ENCODE results near the gene IFT88. TPM values are rescaled to one million over a fixed set of nuclear protein-coding genes. Genes with fewer than 3 reads are reported as not detected.
"Not testable (repeated sequence)": the region's sequence is repeated elsewhere in the genome, so short reads cannot be mapped to it uniquely, and the experiment has no call there.

IFT88 gene
- polyA plus RNA-seq, 1 of the 3 experiments (the other 2 are of a cell fraction), result 6.2 TPM

- Histone ChIP-seq H3K9ac (no peak overlapping the region), H4K20me1 (ENCODE audit: insufficient read depth) (no peaks in the 10 kb centered on the region), H2AFZ (ENCODE audit: low read depth) (no peak overlapping the region), H3K36me3 (replicated peaks in 1 of 2; ENCODE audit: control insufficient read depth in 1 of 2, insufficient read depth in 2 of 2, low read length in 1 of 2) (no peaks in the 10 kb centered on the region), H3K4me1 (ENCODE audit: control insufficient read depth in 1 of 2, insufficient read depth in 2 of 2, low read depth in 1 of 2, low read length in 1 of 2) (no peaks in the 10 kb centered on the region), H3F3A (replicated peaks; ENCODE audit: insufficient read depth) (no peaks in the 10 kb centered on the region), H3K79me2 (ENCODE audit: insufficient read depth) (no peaks in the 10 kb centered on the region), H3K27ac (ENCODE audit: low read depth in 2 of 2, low read length in 1 of 2) (no peak overlapping the region), H3K27me3 (ENCODE audit: insufficient read depth) (no peaks in the 10 kb centered on the region), H3K9me3 (no peaks in the 10 kb centered on the region), H3K9me2 (no peaks in the 10 kb centered on the region), H3K4me2 (no peak overlapping the region), H3K4me3 (ENCODE audit: low read depth in 2 of 2, low read length in 1 of 2) (no peak overlapping the region)
- ChIA-PET CTCF (no interaction called here), POLR2A (no interaction called here)
- DNase-seq, result no peak
- TF ChIP-seq IRF3 (IDR thresholded peaks at IDR 0.05; ENCODE audit: low read depth, low read length) (no peak), GABPA (IDR thresholded peaks at IDR 0.05; ENCODE audit: low read depth) (no peak), GATA2 (CRISPR knock-in tag; IDR thresholded peaks at IDR 0.05) (no peak), SIN3A (IDR thresholded peaks at IDR 0.05; ENCODE audit: borderline replicate concordance, low read depth, low read length) (no peak), CTCF (IDR thresholded peaks at IDR 0.05) (no peak), ELF1 (IDR thresholded peaks at IDR 0.05) (no peak), POLR2AphosphoS5 (IDR thresholded peaks at IDR 0.05; ENCODE audit: low read depth, low read length) (no peak), NRF1 (IDR thresholded peaks at IDR 0.05; ENCODE audit: low read depth, low read length) (no peak), FOXM1 (IDR thresholded peaks at IDR 0.05; ENCODE audit: low read depth) (no peak)
- WGBS (ENCODE audit: low lambda C conversion rate), result 98% methylated on average over 10 of the region's 10 CpGs
Measured at GRCh38 chr13:20680416-20681080, 113.6 kb downstream of the IFT88 start.

- H3K4me3 ChIP-seq (ENCODE audit: low read depth in 2 of 2, low read length in 1 of 2), result not testable (repeated sequence)
Measured at GRCh38 chr13:20681481-20681880, 114.5 kb downstream of the IFT88 start.

DNA sequence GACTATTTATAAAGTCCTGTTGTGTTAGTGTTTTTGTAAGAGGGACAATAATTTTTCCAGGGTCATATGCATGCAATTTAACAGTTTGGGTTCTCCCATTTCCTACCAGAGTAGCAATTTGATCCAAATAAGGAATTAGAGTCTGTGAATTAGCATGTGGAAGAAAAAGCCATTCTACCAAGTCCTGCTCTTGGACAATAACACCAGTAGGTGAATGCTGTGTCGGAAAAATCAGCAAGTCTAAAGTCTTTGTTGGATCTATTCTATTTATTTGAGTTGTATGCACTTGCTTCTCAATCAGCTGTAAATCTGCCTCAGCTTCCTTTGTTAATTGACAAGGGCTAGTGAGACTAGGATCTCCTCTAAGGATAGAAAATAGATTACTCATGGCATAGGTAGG is 115.1 kb downstream of the IFT88 start:
- Histone ChIP-seq H2AFZ (ENCODE audit: low read depth) (no peak overlapping the region), H3K27ac (ENCODE audit: low read depth in 2 of 2, low read length in 1 of 2) (no peak overlapping the region), H3K9me2 (no peaks in the 10 kb centered on the region), H3K9me3 (no peaks in the 10 kb centered on the region), H3K79me2 (ENCODE audit: insufficient read depth) (no peaks in the 10 kb centered on the region), H3K4me2 (no peak overlapping the region), H3K27me3 (ENCODE audit: insufficient read depth) (no peaks in the 10 kb centered on the region), H3F3A (replicated peaks; ENCODE audit: insufficient read depth) (no peaks in the 10 kb centered on the region), H3K4me3 (ENCODE audit: low read depth in 2 of 2, low read length in 1 of 2) (no peak overlapping the region), H4K20me1 (ENCODE audit: insufficient read depth) (no peaks in the 10 kb centered on the region), H3K36me3 (replicated peaks in 1 of 2; ENCODE audit: control insufficient read depth in 1 of 2, insufficient read depth in 2 of 2, low read length in 1 of 2) (no peaks in the 10 kb centered on the region), H3K9ac (no peak overlapping the region), H3K4me1 (ENCODE audit: control insufficient read depth in 1 of 2, insufficient read depth in 2 of 2, low read depth in 1 of 2, low read length in 1 of 2) (no peaks in the 10 kb centered on the region)
- WGBS (ENCODE audit: low lambda C conversion rate), result 100% methylated on average over 1 of the region's 1 CpG
- POLR2A ChIA-PET, result no interaction called here
- CTCF ChIA-PET, result no interaction called here
- no peak for DNase-seq
- no peak for TF ChIP-seq TAF1 (IDR thresholded peaks at IDR 0.05; ENCODE audit: borderline replicate concordance, low read depth, low read length)
- no peak for TF ChIP-seq IRF3 (IDR thresholded peaks at IDR 0.05; ENCODE audit: low read depth, low read length)
- TF ChIP-seq JUND (IDR thresholded peaks at IDR 0.05), result no peak
- TF ChIP-seq FOXM1 (IDR thresholded peaks at IDR 0.05; ENCODE audit: low read depth), result no peak
- no peak for TF ChIP-seq SIN3A (IDR thresholded peaks at IDR 0.05; ENCODE audit: borderline replicate concordance, low read depth, low read length)
- TF ChIP-seq CTCF (IDR thresholded peaks at IDR 0.05), result no peak
- no peak for TF ChIP-seq TCF12 (IDR thresholded peaks at IDR 0.05)
- no peak for TF ChIP-seq USF1 (IDR thresholded peaks at IDR 0.05; ENCODE audit: borderline replicate concordance, low read depth)
- no peak for TF ChIP-seq POLR2AphosphoS5 (IDR thresholded peaks at IDR 0.05; ENCODE audit: low read depth, low read length)

More at GRCh38 chr13:20681481-20681880, 114.5 kb downstream of the IFT88 start:
- 94% methylated on average over 5 of the region's 5 CpGs for WGBS (ENCODE audit: low lambda C conversion rate)
- H3K27me3 ChIP-seq (ENCODE audit: insufficient read depth); H3F3A ChIP-seq (replicated peaks; ENCODE audit: insufficient read depth); H3K79me2 ChIP-seq (ENCODE audit: insufficient read depth); H3K9me3 ChIP-seq; H3K9ac ChIP-seq; H3K36me3 ChIP-seq (replicated peaks in 1 of 2; ENCODE audit: control insufficient read depth in 1 of 2, insufficient read depth in 2 of 2, low read length in 1 of 2); H2AFZ ChIP-seq (ENCODE audit: low read depth); H3K27ac ChIP-seq (ENCODE audit: low read depth in 2 of 2, low read length in 1 of 2); DNase-seq; H3K4me2 ChIP-seq; POLR2A ChIA-PET; H4K20me1 ChIP-seq (ENCODE audit: insufficient read depth); CTCF ChIA-PET; H3K4me1 ChIP-seq (ENCODE audit: control insufficient read depth in 1 of 2, insufficient read depth in 2 of 2, low read depth in 1 of 2, low read length in 1 of 2); H3K9me2 ChIP-seq: not testable (repeated sequence)
